Neuronal stem cell (in vitro differentiated cells): ENCODE results near the gene PCNA.
A peak's percentile ranks its signal among the peaks of the same experiment; 100 is the strongest.
"Not testable (repeated sequence)": the region's sequence is repeated elsewhere in the genome, so short reads cannot be mapped to it uniquely, and the experiment has no call there.

Experiments
- DNase-seq: peaks from one replicate; pipeline ENCODE4 v3.0.0-alpha.2; 2013; ENCODE audit warnings: low spot score
- H2AFZ ChIP-seq: one replicate; pipeline ENCODE4 v1.6.1; 2013; ENCODE audit warnings: mild to moderate bottlenecking, low read length, inconsistent platforms
- H2AK5ac ChIP-seq: 2 replicates; pipeline ENCODE4 v1.6.1; 2013; ENCODE audit warnings: low read depth, mild to moderate bottlenecking, inconsistent platforms, low read length, moderate library complexity, mixed read lengths
- H2BK120ac ChIP-seq: 2 replicates; pipeline ENCODE4 v1.6.1; 2013; ENCODE audit warnings: low read depth, mild to moderate bottlenecking, inconsistent platforms, low read length, moderate library complexity, mixed read lengths
- H2BK12ac ChIP-seq: one replicate; pipeline ENCODE4 v1.6.1; 2013; ENCODE audit warnings: low read length, inconsistent platforms
- H2BK15ac ChIP-seq: 2 replicates; pipeline ENCODE4 v1.6.1; 2013; ENCODE audit warnings: mild to moderate bottlenecking, low read length, inconsistent platforms, mixed read lengths
- H2BK5ac ChIP-seq: one replicate; pipeline ENCODE4 v1.6.1; 2013; ENCODE audit warnings: inconsistent platforms, mild to moderate bottlenecking, low read length, moderate library complexity
- H3K14ac ChIP-seq: one replicate; pipeline ENCODE4 v1.6.1; 2013; ENCODE audit warnings: low read length, inconsistent platforms
- H3K18ac ChIP-seq: 2 replicates; pipeline ENCODE4 v1.6.1; 2013; ENCODE audit warnings: low read length, inconsistent platforms
- H3K23ac ChIP-seq: 2 replicates; pipeline ENCODE4 v1.6.1; 2013; ENCODE audit warnings: low read depth, mild to moderate bottlenecking, mixed read lengths, low read length, inconsistent platforms; ENCODE audit not compliant: poor library complexity
- H3K27ac ChIP-seq: replicated peaks from 3 replicates; pipeline ENCODE4 v1.5.1; 2013; ENCODE audit warnings: low read length, inconsistent platforms
- H3K27me3 ChIP-seq, 3 experiments: 2 replicates each; pipeline ENCODE4 v1.6.1; 2013; ENCODE audit warnings: low read length in 3 of 3, mild to moderate bottlenecking in 2 of 3, inconsistent platforms in 1 of 3, low read depth in 1 of 3, mixed read lengths in 1 of 3, moderate library complexity in 1 of 3; ENCODE audit not compliant: control insufficient read depth in 3 of 3, insufficient read depth in 3 of 3
- H3K36me3 ChIP-seq, 2 donors: replicated peaks in 1 of 2; 2 replicates each; pipeline ENCODE4 v1.6.1; 2013; ENCODE audit warnings: low read length in 2 of 2; ENCODE audit not compliant: control insufficient read depth in 2 of 2, insufficient read depth in 2 of 2
- H3K4ac ChIP-seq: 2 replicates; pipeline ENCODE4 v1.6.1; 2013; ENCODE audit warnings: inconsistent platforms, mild to moderate bottlenecking, low read length, moderate library complexity
- H3K4me1 ChIP-seq, 2 donors: 1 replicate in 1 of 2; 2 replicates in 1 of 2; pipeline ENCODE4 v1.6.1; 2013; ENCODE audit warnings: low read length in 2 of 2, low read depth in 1 of 2; ENCODE audit not compliant: control insufficient read depth in 2 of 2, insufficient read depth in 1 of 2
- H3K4me2 ChIP-seq: one replicate; pipeline ENCODE4 v1.6.1; 2013; ENCODE audit warnings: mild to moderate bottlenecking, low read length, inconsistent platforms; ENCODE audit not compliant: insufficient read depth, poor library complexity, severe bottlenecking
- H3K4me3 ChIP-seq, 2 donors: 2 replicates each; pipeline ENCODE4 v1.5.1; 2013; ENCODE audit warnings: low read length in 2 of 2, mild to moderate bottlenecking in 2 of 2, inconsistent platforms in 1 of 2, moderate library complexity in 1 of 2
- H3K79me1 ChIP-seq: one replicate; pipeline ENCODE4 v1.6.1; 2013; ENCODE audit warnings: low read depth, mild to moderate bottlenecking, inconsistent platforms, low read length, moderate library complexity
- H3K9ac ChIP-seq: one replicate; pipeline ENCODE4 v1.6.1; 2013; ENCODE audit warnings: mild to moderate bottlenecking, low read depth, low read length, inconsistent platforms; ENCODE audit not compliant: poor library complexity
- H3K9me3 ChIP-seq, 2 donors: replicated peaks in 1 of 2; 2 replicates each; pipeline versions ENCODE3 to v1.6.1; 2013; ENCODE audit warnings: low read length in 2 of 2, mild to moderate bottlenecking in 2 of 2, inconsistent platforms in 1 of 2, low read depth in 1 of 2, mixed read lengths in 1 of 2, moderate library complexity in 1 of 2; ENCODE audit not compliant: control insufficient read depth in 2 of 2, insufficient read depth in 1 of 2
- H4K8ac ChIP-seq: one replicate; pipeline ENCODE4 v1.6.1; 2013; ENCODE audit warnings: low read depth, mild to moderate bottlenecking, inconsistent platforms, low read length, moderate library complexity
- H4K91ac ChIP-seq: one replicate; pipeline ENCODE4 v1.6.1; 2013; ENCODE audit warnings: low read length, low read depth, mild to moderate bottlenecking, inconsistent platforms; ENCODE audit not compliant: poor library complexity
- WGBS, 2 donors: extraction: QIAGEN DNeasy Blood & Tissue Kit; methylation state at CpG; one replicate each; pipeline ENCODE4 v1.1.7; 2013; ENCODE audit warnings: missing lambda C conversion rate in 2 of 2, mixed read lengths in 1 of 2; ENCODE audit not compliant: insufficient read length in 2 of 2, insufficient replicate concordance in 1 of 2; ENCODE audit errors: extremely low coverage in 2 of 2; 5-methylcytosine and 5-hydroxymethylcytosine counted together

Gene PCNA

DNA sequence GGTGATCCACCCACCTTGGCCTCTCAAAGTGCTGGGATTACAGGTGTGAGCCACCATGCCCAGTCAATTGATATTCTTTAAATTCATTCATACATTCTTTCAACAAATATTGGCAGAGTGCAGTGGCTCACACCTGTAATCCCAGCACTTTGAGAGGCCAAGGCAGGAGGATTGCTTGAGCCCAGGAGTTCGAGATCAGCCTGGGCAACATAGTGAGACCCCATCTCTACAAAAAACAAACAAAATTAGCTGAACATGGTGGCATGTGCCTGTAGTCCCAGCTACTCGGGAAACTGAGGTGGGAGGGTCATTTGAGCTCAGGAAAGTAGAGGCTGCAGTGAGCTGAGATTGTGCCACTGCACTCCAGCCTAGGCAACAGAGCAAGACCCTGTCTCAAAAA is 42.8 kb downstream of the PCNA start:
- no CpG with 5 or more reads among the region's 2 CpGs for WGBS, 2 donors
- not testable (repeated sequence) for H3K18ac ChIP-seq, H3K36me3 ChIP-seq, H3K4me1 ChIP-seq, H2AFZ ChIP-seq, DNase-seq, H2BK12ac ChIP-seq, H2BK5ac ChIP-seq, H3K27me3 ChIP-seq, H4K8ac ChIP-seq, H2AK5ac ChIP-seq, H3K14ac ChIP-seq, H3K9ac ChIP-seq, H3K79me1 ChIP-seq, H3K27ac ChIP-seq, H3K9me3 ChIP-seq, H3K4ac ChIP-seq, H4K91ac ChIP-seq, H3K23ac ChIP-seq, H3K4me3 ChIP-seq, H2BK120ac ChIP-seq, H3K4me2 ChIP-seq, H2BK15ac ChIP-seq

GRCh38 chr20:5074232-5074674 is 45.5 kb downstream of the PCNA start:
- no peaks in the 10 kb centered on the region for H3K27me3 ChIP-seq
- no peak overlapping the region for H4K8ac ChIP-seq
- H3K27ac ChIP-seq: no peak overlapping the region
- H3K18ac ChIP-seq: no peak overlapping the region
- no peaks in the 10 kb centered on the region for H3K79me1 ChIP-seq
- H3K23ac ChIP-seq: no peak overlapping the region
- no peak overlapping the region for H2BK15ac ChIP-seq
- H2BK120ac ChIP-seq: no peak overlapping the region
- no peak overlapping the region for H2AK5ac ChIP-seq
- H2BK5ac ChIP-seq: no peak overlapping the region
- H2BK12ac ChIP-seq: no peak overlapping the region
- no peak overlapping the region for H3K4ac ChIP-seq
- no peak overlapping the region for H2AFZ ChIP-seq
- H3K36me3 ChIP-seq: no peaks in the 10 kb centered on the region
- no peak for DNase-seq
- H3K14ac ChIP-seq: no peak overlapping the region
- no peak overlapping the region for H4K91ac ChIP-seq
- no peak overlapping the region for H3K4me2 ChIP-seq
- no peak overlapping the region for H3K9ac ChIP-seq
- no CpG with 5 or more reads among the region's 3 CpGs for WGBS, 2 donors
- H3K4me3 ChIP-seq: no peak overlapping the region
- H3K9me3 ChIP-seq: no peaks in the 10 kb centered on the region
- no peaks in the 10 kb centered on the region for H3K4me1 ChIP-seq

DNA sequence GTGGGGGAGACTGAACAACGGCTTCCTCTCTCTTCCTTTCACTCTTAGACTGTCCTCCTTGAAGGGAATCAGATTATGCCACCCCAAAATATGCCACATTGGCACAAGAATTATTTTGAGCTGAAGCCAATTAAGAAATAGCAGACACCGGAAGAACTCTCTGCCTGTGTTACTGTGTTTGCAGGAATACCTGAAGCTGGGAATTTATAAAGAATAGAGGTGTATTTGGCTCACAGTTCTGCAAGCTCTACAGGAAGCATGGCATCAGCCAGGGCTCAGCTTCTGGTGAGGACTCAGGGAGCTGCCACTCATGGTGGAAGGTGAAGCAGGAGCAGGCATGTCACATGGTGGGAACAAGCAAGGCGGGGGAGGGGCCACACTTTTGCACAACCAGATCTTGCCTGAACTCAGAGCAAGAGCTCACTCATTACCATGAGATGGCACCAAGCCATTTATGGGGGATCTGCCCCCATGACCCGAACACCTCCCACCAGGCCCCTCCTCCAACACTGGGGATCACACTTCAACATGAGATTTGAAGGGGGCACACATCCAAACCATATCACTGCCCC is 46.0 kb downstream of the PCNA start:
- Histone ChIP-seq H2BK120ac (no peak overlapping the region), H2BK5ac (peak overlapping the region; percentile 90), H2BK15ac (no peak overlapping the region), H3K4me1 (no peaks in the 10 kb centered on the region), H2AFZ (no peak overlapping the region), H3K14ac (no peak overlapping the region), H3K4ac (no peak overlapping the region), H3K4me2 (no peak overlapping the region), H3K27me3 (no peaks in the 10 kb centered on the region), H3K79me1 (no peaks in the 10 kb centered on the region), H3K9me3 (no peaks in the 10 kb centered on the region), H3K27ac (no peak overlapping the region), H3K36me3 (no peaks in the 10 kb centered on the region), H2AK5ac (no peak overlapping the region), H2BK12ac (no peak overlapping the region), H4K91ac (no peak overlapping the region), H3K23ac (no peak overlapping the region), H3K4me3 (no peak overlapping the region), H4K8ac (no peak overlapping the region), H3K9ac (no peak overlapping the region), H3K18ac (no peak overlapping the region)
- no CpG with 5 or more reads among the region's 4 CpGs for WGBS, 2 donors
- DNase-seq: no peak

DNA sequence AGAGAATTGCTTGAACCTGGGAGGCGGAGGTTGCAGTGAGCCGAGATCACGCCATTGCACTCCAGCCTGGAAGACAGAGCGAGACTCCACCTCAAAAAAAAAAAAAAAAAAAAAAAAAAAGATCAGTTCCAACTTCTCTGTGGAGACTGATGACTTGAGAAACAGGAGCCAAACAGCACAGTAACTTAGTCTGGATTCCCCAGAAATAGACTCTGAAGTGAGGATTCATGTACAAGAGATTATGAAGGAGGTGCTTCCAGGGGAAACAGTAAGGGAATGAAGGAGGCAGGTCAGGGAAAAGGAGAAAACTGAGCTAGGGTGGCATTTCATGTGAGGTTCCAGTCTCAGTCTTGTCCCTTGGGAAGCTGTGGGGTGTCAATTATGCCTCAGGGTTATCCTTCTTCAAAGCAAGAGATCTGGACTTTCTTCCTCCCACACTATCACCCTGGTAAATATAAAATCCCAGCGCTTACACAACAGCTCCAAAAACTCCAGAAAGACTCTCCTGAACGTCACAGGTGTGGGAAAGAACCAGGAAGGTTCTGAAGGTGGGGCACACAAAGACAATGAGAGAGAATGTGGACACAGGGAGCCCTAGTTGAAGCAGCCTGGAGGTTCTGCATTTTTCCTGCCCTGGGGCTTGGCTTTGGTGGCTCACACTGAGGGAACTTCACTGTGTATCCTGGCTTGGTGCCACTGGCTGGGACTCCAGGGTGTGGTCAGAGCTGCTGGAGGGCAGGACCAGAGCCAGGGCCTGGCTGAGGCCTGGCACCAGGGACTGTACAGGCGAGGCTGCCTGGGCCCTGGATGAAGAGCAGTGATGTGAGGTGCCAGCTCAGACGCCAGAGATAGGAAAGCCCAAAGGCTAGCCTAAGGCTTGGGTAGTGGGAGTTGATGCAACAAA is 46.8 kb downstream of the PCNA start:
- Histone ChIP-seq H3K14ac (peak overlapping the region; percentile 38), H3K4me2 (no peak overlapping the region), H4K91ac (no peak overlapping the region), H3K36me3 (no peaks in the 10 kb centered on the region), H2BK5ac (peak overlapping the region; percentile 90), H3K4ac (no peak overlapping the region), H3K9ac (no peak overlapping the region), H3K18ac (peak overlapping the region; percentile 38), H2BK120ac (no peak overlapping the region), H3K27ac (no peak overlapping the region), H3K27me3 (no peaks in the 10 kb centered on the region), H3K79me1 (no peaks in the 10 kb centered on the region), H2BK15ac (no peak overlapping the region), H3K4me1 (no peaks in the 10 kb centered on the region), H2AFZ (no peak overlapping the region), H3K4me3 (no peak overlapping the region), H3K23ac (no peak overlapping the region), H4K8ac (no peak overlapping the region), H2AK5ac (no peak overlapping the region), H3K9me3 (no peaks in the 10 kb centered on the region), H2BK12ac (peak overlapping the region; percentile 10)
- no peak for DNase-seq
- WGBS, 2 donors: no CpG with 5 or more reads among the region's 8 CpGs
